Tibial nerve (tissue), 3 donors: ENCODE data around the gene TBX1.

ENCODE experiments used
- CTCF ChIP-seq, 5 experiments: fragments of 200-600 bp in 3 of 5; fragments of 450-650 bp in 2 of 5; sonication (generic) in 3 of 5; IDR thresholded peaks; one replicate each; pipeline ENCODE4 v1.5.1; 2016 to 2019; ENCODE audit warnings: antibody characterized with exemption in 5 of 5, mild to moderate bottlenecking in 3 of 5, moderate library complexity in 2 of 5
- POLR2A ChIP-seq, 2 donors: fragments of 450-650 bp; IDR thresholded peaks; one replicate each; pipeline ENCODE4 v1.6.1; 2017; ENCODE audit warnings: antibody characterized with exemption in 2 of 2, mild to moderate bottlenecking in 2 of 2, moderate library complexity in 2 of 2

- no peak for TF ChIP-seq CTCF (IDR thresholded peaks at IDR 0.05)
- no peak for TF ChIP-seq POLR2A (IDR thresholded peaks at IDR 0.05)
Observed at GRCh38 chr22:19807161-19807913, 46.8 kb downstream of the TBX1 start.
